Activated CD4-positive, alpha-beta T cell treated with anti-CD3 and anti-CD28 coated beads, Interleukin-2, amount 50 U/mL, for 24 hours (primary cell): ENCODE measurements around the gene KIAA0930.
A peak's percentile ranks its signal among the peaks of the same experiment; 100 is the strongest.
"Not testable (repeated sequence)": the region's sequence is repeated elsewhere in the genome, so short reads cannot be mapped to it uniquely, and the experiment has no call there.

Source experiments
- DNase-seq, 2 donors: peaks; one replicate each; pipeline ENCODE4 v3.0.0-alpha.2; 2020; ENCODE audit warnings: low read depth in 1 of 2, low spot score in 1 of 2

The KIAA0930 gene

DNA sequence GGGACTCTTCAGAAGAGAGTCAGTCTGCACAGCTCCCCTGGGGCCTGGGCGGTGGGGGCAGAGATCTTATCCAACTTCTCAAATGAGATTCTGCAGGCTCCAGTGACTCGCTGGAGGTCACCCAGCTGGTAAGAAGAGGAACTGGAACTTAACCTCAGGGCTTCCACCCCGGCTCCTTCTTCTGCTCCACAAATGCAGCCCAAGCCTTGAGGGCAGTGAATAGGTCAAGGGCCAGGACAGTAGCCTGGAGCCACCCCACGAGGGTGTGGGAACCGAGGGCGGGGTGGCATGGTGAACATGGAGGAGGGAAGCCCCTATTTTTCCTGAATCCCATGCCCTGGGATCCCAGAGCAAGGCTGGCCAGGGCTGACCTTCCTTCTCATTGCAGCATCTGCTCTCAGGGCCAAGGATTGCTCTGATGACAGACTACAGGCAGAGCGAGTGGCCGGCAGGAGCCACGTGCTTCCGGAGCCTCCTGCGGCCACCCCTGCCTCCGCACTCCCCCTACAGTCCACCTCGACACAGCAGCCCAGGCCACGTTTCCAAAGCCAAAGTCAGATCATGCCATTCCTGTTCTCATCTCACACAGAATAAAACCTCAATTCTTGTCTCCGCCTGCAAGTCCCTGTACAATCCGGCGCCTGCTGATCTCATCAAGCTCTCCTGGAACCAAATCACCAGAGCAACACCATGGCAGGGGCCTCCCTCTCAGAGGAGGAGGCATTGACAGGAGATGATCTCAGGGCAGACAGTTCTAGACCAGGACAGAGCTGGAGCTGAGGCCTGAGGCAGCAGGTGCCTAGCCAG is 23.0 kb upstream of the KIAA0930 start:
- no peak for DNase-seq

DNA sequence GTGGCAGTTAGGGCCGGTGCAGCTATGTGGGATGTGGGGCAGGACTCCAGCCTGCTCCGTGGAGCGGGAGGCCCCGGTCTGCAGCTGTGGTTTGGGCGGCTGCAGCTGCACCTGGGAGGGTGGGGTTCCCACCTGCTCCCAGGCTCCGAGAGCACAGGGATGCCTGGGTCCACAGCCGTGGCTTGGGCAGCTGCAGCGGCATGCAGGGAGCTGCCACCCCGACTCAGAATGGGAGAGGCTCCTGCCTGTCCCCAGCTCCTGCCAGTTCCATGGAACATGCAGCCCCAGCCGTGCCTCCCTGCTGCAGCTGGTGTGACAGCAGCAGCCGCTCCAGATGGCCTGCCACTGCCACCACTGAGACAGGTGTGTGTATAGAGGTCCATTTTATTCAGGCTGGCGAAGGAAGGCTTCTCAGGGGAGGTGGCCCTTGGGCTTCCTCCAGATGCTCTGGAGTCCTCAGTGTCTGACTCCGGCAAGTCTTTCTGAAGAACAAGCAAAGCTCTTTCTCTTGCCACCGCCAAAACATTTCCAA is 22.3 kb upstream of the KIAA0930 start:
- DNase-seq = no peak

DNA sequence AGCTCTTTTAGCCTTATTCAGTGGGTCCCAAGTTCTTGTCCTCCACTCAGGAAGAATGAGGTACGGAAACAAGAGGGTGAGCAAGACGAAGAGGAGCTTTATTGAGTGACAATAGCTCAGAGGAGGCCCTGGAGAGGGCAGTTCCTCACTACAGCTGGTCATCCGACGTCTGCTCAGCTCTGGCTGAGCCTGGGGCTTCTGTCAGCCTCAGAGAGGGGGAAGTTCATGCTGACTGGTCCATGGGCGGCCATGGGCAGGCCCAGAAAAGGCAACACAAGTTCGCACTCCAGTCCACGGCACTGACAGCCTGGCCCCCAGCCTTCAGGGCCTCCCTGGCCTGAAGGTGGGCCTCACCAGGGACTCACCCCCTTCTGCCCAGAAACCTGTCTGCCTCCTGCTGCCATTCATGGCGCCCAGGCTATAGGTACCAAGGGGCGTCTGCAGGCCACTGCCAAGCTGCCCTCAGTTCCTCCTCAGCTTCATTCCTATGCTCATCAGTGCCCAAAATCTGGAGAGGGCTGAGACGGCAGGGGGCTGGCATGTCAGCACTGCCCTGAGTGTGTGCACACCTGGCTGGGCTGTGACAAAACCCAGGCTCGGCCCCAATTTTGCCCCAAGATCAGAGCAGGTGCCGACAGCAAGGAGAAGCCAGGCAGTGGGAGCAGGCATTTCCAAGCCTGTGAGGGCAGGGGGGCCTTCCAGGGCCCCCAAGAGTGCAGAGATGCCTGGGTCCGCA is 21.7 kb upstream of the KIAA0930 start:
- no peak for DNase-seq

DNA sequence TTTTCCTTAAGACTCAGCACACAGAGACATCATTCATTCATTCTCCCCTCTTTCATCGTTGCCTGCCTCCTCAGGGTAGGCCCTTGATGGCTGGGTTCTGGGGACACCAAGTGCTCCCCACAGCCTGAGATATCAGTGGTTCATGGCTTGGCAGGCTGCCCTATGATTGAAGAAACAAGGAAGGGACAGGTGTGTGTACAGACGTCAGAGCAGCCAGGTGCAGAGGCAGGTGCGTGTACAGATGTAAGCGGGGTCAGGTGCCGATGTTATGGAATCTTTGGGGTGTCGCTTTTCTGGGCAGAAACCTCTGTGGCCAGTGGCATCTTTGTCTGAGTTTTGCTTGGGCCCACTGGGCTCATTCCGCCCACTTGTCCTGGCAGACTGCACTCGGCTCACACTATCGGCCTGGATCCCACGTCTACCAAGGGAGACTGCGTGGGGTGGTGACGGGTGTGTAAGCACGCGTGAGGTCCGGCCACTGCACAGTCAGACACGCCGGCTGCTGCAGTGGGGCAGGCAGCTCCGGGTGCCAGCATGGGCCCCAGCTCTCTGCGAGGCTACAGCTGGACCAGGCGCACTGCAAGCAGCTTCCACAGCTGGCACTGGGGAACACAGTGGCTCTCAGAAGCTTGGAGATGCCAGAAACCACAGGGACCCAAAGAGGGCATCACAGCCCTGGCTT is 20.9 kb upstream of the KIAA0930 start:
- no peak for DNase-seq

DNA sequence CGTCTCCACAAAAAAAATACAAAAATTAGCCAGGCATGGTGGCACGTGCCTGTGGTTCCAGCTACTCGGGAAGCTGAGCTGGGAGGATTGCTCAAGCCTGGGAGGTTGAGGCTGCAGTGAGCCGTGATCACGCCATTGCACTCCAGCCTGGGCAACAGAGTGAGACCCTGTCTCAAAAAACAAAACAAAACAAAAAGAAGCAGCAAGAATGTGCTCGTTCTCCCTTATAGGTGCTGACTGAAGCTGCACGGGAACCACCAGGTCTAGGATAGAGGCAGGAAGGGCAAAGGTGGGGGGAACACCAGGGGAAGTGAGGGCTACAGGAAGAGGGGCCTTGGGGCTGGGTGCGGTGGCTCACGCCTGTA is 19.7 kb upstream of the KIAA0930 start:
- DNase-seq = not testable (repeated sequence)

DNA sequence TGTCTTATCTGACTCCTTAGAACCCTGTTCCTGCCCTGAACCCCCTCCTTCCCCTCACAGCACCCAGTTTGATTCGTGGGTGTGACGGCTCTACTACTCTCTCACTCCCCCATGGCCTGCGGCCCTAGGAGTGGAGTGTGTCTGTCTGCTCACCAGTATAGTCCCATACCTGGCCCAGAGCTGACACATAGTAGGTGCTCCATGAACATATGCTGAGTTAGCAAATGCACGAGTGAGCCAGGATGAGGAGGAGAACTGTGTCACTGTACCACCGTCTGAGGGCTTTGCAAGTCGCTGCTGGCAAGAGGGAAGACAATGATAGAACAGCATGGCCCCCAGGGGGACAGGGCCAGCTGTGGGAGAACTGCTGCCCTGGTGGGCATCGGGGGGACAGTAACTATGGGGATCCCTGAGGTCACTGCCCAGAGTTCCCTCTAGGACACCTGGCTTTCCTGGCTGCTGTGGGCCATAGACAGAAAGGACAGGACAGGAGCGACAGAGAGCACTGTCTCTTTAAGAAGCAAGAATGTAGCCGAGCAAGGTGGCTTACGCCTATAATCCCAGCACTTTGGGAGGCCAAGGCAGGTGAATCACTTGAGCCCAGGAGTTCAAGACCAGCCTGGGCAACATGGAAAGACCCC is 19.2 kb upstream of the KIAA0930 start:
- DNase-seq = no peak

DNA sequence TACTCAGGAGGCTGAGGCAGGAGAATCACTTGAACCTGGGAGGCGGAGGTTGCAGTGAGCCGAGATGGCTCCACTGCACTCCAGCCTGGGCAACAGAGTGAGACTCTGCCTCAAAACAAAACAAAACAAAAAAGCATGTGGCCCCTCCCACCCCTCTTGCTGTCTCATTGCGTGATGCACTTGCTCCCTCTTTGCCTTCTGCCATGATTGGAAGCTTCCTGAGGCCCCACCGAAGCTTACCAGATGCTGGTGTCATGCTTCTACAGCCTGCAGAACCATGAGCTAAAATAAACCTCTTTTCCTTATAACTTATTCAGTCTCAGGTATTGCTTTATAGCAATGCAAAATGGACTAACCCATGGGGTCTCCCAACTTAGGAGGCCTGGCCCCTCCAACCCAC is 17.2 kb upstream of the KIAA0930 start:
- DNase-seq = not testable (repeated sequence)

DNA sequence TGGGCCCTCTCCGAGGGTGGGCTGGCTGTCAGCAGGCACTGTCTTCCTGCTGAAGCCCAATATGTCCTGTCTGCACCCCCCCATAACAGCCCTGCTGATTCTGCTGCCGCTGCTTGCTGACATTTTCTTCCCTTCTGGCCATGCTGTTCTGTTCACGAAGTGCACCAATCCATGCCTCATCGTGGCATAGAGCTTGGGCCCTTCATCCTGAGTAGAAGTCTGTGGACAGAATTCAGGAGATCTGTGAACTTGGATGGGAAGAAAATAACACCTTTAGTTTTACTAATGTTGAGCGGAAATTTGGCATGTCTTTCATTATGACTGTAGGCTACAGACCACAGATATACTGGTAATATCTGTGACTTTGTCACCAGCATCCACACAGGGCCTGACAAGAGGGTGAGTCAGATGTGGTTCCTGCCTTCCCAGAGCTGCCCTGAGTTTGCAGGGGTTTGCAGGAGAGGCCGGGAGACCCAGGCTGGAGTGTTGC is 14.1 kb upstream of the KIAA0930 start:
- no peak for DNase-seq

DNA sequence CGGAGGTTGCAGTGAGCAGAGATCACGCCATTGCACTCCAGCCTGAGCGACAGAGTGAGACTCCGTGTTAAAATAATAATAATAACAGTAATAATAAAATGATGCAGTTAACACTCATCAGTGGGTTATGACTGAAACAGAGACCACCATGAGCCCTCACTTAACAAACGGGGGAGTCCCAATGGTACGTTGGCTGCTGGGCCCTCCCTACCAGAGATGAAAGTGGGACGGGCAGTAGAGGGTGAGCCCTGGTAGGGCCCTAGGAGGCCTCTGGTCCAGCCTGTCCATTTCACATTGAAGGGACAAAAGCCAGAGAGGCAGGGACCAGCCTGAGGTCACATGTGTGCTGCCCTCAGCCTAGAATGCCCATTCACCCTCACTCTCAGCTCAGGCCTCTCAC is 13.7 kb upstream of the KIAA0930 start:
- no peak for DNase-seq

DNA sequence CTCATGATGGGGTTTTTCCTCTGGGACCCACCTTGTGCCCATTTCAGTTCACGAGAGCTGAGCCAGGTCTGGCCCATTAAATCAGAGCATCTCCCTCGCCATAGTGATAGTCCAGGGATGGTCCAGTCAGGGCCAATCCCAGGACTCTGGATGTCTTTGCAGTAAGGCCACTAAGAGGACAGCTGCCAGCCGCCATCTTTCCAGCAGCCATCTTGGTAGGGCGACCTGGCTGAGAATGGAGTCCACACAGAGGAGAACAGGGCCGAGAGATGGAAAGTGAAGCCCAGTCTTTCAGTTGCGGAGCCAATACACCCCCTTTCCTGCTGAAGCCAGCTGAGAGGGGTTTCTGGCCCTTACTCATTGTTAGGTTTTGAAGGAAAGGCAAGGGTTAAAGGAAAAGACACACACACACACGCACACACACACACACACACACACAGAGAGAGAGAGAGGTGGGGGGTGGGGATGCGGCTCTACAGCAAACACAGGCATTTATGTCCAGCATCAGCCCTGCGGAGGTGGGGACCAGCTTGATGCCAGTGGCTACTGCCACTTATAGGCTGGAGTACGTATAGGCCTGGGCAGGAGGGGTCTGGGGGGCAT is 12.4 kb upstream of the KIAA0930 start:
- no peak for DNase-seq

DNA sequence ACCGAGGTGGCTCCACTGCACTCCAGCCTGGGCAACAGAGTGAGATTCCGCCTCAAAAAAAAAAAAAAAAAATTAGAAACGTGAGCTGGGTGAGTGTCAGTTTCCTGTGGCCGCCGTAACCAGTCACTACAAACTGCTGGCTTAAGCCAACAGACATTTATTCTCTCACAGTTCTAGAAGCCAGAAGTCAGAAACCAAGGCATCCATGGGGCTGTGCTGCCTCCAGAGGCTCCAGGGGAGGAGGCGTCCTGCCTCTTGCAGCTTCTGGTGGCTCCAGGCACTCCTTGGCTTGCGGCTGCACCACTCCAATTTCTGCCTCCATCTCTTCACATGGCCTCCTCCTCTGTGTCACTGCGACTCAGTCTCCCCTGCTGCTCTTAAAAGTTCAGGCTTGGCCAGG is 11.1 kb upstream of the KIAA0930 start:
- DNase-seq = no peak

DNA sequence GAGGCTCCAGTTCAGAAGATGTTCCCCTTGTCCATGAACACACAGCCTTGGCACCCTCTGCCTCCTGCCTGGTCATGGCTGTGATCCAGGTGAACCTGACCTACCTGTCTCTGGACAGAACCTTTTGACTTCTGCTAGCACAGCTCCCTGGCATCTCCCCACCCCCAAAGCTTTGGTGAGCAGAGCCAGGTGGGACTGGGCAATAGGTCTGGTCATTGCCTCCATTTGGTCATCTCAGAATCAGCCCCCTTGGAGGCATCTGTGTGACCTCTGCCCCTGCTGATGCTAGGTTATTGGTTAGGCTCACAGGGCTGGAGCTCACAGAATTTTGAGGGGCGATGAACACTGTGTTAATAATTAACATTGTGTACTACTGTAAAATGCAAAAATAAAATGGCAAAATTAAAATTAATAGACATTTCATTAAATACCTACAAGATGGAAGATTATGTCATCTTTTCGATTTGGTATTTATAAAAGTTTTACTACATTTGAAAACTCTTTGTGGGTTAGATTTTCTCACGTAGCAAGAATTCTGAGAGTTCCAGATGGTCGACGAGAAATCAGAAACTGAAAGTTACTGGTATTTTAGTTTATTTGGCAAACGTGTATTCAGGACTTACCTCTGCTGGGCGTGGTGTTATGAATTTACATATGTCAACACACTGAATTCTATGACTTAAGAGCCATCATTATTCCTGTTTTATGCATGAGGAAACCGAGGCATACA is 8.3 kb upstream of the KIAA0930 start:
- DNase-seq = no peak

DNA sequence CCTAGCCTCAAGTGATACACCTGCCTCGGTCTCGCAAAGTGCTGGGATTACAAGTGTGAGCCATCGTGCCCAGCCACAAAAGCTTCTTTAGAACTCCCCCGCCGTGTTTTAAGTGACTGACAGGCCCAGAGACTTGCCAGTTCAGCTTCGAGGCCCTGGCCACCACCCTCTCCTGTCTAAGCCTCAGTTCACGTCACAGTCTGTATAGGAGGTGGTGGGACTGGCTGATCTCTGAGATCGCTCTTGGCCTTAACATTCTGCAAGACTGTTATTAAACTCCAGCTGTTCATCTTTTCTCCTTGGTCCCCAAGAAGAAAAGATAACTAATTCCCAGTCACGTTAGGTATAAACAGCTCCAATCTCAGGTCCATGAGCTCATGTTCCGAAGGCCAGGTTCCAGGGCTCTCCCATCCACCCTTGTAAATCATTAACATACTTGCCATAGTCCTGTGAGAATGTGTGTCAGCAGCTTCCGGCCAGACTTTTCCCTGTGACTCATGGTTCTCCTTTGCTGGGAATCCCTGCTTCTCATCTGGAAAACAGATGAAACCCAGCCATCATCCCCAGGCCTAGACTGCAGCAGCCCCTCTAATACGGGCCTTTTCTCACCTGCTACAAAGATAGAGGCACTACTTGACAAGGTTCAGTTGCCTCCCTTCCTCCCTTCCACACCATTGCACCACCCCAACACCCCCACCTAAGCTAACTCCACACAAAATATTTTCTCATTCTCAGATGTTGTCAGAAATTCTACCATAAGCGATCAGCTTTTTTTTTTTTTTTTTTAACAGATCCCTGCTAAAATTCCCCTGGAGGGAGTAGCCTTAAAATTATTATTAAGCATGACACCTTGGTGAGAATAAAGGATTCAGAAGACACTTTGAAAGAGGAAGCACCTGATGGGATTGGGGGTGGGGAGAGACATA is 5.6 kb upstream of the KIAA0930 start:
- DNase-seq = no peak

DNA sequence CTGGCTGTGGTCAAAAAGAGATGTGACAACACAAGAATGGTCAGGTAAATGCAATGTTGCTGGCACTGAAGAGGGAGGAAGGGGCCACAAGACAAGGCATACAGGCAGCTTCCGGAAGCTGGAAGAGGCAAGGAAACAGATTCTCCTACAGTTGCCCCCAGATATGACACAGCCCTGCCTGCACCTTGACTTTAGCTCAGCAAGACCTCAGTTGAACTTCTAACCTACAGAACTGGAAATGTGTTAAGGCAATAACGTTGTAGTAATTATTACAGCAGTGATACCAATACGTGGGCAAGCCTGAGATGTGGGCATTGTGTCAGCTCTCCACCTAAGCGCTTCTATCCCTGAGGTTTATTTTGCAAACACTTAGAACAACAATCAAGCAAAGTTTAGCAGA is 4.2 kb upstream of the KIAA0930 start:
- DNase-seq = no peak

DNA sequence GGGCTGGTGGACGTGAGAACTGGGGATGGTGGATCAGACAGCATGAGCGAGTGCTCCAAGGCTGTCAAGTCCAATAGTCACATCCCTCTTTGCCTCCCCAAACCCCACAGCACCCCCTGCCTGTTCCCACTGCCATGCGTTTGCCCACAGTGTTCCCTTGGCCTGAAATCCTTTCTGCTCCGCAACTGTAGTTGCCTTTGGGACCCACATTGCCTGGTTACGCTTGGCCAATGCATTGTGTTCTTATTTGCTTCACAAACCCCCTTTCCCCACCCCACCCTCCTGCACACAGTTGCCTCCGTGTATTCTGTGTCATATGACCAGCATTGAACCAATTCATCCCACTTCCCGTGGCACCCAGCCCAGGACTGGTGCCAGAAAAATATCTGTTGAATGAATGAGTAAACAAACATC is 2.1 kb upstream of the KIAA0930 start:
- no peak for DNase-seq

DNA sequence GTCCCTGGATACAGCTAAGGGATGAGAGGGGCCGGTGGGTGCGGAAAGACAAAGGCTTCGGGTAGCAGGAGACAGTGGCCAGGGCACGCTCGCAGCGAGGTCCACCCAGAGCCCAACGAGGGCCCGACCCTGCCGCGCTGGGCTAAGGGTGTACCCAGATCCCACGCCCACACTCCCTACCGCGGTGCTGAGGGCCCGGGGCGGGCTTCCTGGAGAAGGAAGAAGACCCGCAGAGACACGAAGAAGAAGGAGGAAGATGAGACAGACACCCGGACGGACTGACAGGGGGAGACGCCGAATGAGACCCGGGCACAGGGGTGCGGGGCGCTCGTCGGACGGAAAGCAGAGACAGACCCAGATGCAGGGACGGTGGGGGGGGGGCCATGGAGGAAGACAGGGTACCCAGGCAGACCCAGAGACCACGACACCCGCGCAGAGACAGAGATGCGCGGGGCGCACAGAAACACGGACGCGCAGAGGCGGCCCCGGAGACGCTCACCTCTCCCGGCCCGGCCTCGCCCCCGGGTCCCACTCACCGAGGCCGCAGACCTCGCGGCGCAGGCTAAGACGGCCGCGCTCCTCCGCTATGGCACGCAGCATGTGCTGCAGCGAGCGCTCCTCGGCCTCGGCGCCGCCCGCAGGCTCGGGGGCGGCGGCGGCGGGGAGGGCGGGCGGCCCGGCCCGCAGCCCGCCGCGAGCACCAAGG is 437 bp downstream of the KIAA0930 start:
- DNase-seq = peak in 1 of 2 donors; percentile 5

DNA sequence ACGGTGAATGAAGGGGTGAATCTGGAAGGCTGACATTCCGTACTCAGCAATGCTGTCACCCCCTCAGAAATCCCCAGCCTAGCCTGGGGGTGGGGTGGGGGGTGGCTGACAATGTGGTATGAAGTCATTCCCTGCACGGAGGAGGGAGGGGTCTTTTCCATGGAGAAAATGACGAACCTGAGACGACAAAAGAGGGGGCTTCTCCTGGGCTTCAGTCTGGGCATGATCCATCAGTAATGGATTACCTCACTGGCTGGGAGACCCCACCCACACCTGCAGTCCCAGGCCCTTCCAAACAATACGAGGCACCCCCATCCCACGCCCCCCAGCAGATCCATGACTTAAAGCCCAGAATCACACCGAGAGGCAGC is 1.0 kb downstream of the KIAA0930 start:
- DNase-seq = no peak

DNA sequence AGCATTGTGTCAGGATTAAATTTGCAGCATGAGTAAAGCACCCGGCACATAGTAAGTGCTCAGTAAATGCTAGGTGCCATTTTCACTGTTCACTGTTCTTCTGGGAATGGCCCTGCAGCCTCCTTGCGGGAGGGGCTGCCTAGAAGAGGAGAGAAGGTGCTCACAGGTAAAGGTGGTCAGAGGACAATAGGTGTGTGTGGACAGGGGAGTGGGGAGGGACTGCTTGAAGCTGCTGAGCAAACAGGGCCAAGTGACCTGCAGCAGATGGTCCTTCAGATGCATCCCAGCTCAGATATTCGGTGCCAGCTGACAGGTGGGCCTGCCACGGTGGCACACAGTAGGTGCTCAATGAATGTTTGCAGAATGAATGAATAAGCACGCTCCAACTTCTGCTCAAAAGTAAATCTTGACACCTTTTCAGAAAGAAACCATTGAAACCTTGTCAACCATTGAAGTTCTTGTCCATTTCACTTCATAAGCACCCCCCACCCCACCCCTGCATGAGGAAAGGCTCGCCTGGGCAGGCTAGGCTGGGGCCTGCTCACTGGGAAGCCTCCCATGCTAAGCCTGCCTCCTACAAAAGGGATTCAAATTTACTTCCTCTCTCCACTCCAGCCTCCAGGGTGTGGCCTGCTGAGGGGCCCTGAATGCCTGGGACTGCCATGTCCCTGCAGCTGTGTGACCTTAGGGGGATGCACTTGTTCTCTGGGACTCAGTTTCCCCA is 1.6 kb downstream of the KIAA0930 start:
- DNase-seq = no peak
